Spinal cord (tissue), 10 donors: ENCODE results near the gene BANP. TPM values are rescaled to one million over a fixed set of nuclear protein-coding genes. Genes with fewer than 3 reads are reported as not detected.
"Not testable (repeated sequence)": the region's sequence is repeated elsewhere in the genome, so short reads cannot be mapped to it uniquely, and the experiment has no call there.

Source experiments
- DNase-seq, 6 donors: peaks; one replicate each; pipeline versions ENCODE4 v3.0.0 to v3.0.0-alpha.2; 2013 to 2015; ENCODE audit warnings: low spot score in 6 of 6, low read depth in 4 of 6
- H3K27ac ChIP-seq: one replicate; pipeline ENCODE4 v1.5.1; 2013; ENCODE audit warnings: low read depth, low read length, control low read depth
- H3K27me3 ChIP-seq: one replicate; pipeline ENCODE4 v1.6.1; 2013; ENCODE audit warnings: low read length; ENCODE audit not compliant: control insufficient read depth, insufficient read depth
- H3K36me3 ChIP-seq: one replicate; pipeline ENCODE4 v1.6.1; 2013; ENCODE audit warnings: low read length; ENCODE audit not compliant: control insufficient read depth, insufficient read depth
- H3K4me1 ChIP-seq: one replicate; pipeline ENCODE4 v1.6.1; 2013; ENCODE audit warnings: low read length; ENCODE audit not compliant: control insufficient read depth, insufficient read depth
- H3K4me3 ChIP-seq: one replicate; pipeline ENCODE4 v1.5.1; 2013; ENCODE audit warnings: low read depth, low read length, control low read depth
- H3K9me3 ChIP-seq: one replicate; pipeline ENCODE4 v1.6.1; 2013; ENCODE audit warnings: low read length; ENCODE audit not compliant: control insufficient read depth, insufficient read depth
- WGBS: methylation state at CpG from one replicate; pipeline ENCODE4 v1.1.5; 2013; ENCODE audit warnings: missing lambda C conversion rate; ENCODE audit not compliant: insufficient coverage; 5-methylcytosine and 5-hydroxymethylcytosine counted together
- polyA plus RNA-seq, 2 donors: library from polyadenylated mRNA; unstranded; fragments of 120-200 nt; gene quantifications; one replicate each; pipeline ENCODE4 v1.2.1, GENCODE V29; 2013; ENCODE audit not compliant: insufficient read length in 2 of 2
- total RNA-seq, 2 donors: library from RNA; depleted of rRNA in 1 of 2; stranded (reverse); fragments of 120-200 nt in 1 of 2; fragments of >200 nt in 1 of 2; gene quantifications; one replicate each; pipeline versions ENCODE4 v1.2.3 to v1.2.4, GENCODE V29; 2013 to 2014
- donor health status: healthy.

BANP gene
- total and polyA plus RNA-seq, 4 donors, result 17.2 to 27.0 (median 20.7) TPM

DNA sequence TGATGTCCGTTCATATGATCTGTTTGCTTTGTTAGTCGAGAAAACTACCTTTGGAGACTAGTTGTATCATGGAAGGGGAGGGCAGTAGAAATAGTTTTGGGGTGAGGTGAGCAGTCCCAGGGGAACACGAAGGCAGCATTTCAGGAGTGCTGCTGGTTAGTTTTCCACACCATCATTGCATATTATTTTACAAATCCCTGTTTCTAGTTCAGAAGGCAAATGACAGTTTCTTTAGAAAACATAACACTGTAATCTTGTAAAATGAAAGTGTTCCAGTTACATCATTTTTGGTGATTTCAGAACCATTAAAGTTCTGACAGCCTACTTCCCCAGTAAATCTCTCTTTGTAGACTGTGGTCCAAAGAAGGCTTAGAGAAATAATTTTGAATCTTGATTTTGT is 25.4 kb downstream of the BANP start:
- H3K9me3 ChIP-seq, result peaks cover 3% of the 10 kb centered on the region
- H3K4me3 ChIP-seq, result no peak overlapping the region
- DNase-seq, result no peak
- H3K36me3 ChIP-seq, result peaks cover 7% of the 10 kb centered on the region
- H3K27me3 ChIP-seq, result no peaks in the 10 kb centered on the region
- H3K27ac ChIP-seq, result no peak overlapping the region
- no peaks in the 10 kb centered on the region for H3K4me1 ChIP-seq
- WGBS, result no CpG with 5 or more reads among the region's 3 CpGs

DNA sequence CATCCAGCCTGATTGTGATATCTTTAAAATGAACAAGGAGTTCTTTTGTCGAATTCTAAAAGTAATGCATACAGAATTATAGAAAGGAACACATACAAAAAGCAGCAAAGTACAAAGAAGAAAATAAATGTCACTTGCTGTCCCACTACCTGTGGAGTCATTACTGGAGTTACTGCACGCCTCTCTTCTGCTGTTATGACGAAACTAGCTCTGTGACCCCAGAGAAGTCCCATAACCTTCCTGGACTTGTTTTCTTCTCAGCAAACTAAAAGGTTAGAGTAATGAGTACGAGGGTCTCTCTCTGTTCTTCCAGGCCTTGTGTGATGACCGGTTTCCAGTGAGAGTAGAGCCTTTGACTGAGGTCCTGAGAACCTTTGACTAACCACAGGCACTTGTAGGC is 26.9 kb downstream of the BANP start:
- Histone ChIP-seq H3K27me3 (no peaks in the 10 kb centered on the region), H3K36me3 (peaks cover 14% of the 10 kb centered on the region), H3K4me1 (no peaks in the 10 kb centered on the region)

DNA sequence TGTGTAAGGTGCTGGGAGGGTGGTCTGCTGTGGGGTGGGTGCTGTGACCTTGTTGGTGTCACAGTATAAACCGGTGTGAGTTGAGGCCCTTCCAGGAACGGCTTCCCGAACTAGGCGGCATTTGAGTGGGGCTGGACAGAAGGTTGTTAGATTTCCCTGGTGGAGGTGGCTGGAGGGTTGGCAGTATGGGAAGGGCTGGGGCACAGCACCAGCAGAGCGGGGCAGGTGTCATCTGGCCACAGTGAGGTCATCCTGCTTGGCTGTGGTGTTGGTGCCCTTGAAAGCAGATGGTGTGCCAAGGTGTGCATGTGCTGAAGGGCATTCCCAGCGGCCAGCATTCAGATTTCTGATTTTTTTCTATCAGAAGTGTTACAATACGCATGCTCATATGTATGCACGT is 28.1 kb downstream of the BANP start:
- 87% methylated on average over 4 of the region's 8 CpGs for WGBS

More for the DNA sequence above, 26.9 kb downstream of the BANP start:
- Histone ChIP-seq H3K4me3 (no peak overlapping the region), H3K9me3 (no peaks in the 10 kb centered on the region), H3K27ac (no peak overlapping the region)
- no peak for DNase-seq
- WGBS, result no CpG with 5 or more reads among the region's 5 CpGs

DNA sequence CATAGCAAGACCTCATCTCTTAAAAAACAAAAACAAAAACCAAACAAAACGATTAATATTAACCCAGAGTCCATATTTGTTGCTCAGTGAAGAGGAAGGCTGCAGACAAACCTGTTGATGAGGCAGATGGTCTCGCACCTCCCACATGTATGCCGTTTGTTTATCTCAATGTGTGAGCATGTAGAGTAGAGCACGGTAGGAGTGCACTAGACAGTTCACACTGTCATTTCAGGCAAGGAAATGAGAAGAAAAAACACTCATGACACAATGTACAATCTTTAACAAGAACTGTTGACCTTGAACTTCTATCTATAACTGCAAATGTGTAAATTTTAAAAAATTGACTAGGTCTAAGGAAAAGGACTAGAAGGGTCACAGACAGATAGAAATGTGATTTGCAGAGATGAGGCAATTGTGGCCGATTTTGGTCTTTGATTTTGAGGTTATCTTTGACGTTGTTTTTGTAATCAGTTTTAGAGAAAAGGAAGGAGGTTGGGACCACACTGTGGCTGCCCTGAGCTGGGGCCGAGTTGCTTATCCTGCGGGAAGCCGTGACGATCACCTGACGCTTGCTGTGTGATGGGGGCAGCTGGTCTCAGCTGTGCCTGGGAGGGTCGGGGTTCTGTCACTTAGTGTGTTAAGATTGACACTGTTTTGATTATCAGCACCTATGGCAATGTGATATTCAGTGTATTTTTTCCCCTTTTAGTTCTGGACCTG is 28.8 kb downstream of the BANP start:
- H3K27me3 ChIP-seq, DNase-seq, H3K9me3 ChIP-seq, H3K27ac ChIP-seq, H3K4me3 ChIP-seq, H3K4me1 ChIP-seq: not testable (repeated sequence)
- WGBS, result 89% methylated on average over 3 of the region's 12 CpGs
- peaks cover 22% of the 10 kb centered on the region for H3K36me3 ChIP-seq

More for the DNA sequence above, 28.1 kb downstream of the BANP start:
- Histone ChIP-seq H3K27ac (no peak overlapping the region), H3K27me3 (no peaks in the 10 kb centered on the region), H3K9me3 (no peaks in the 10 kb centered on the region), H3K36me3 (peaks cover 17% of the 10 kb centered on the region), H3K4me1 (no peaks in the 10 kb centered on the region), H3K4me3 (no peak overlapping the region)
- no peak for DNase-seq

DNA sequence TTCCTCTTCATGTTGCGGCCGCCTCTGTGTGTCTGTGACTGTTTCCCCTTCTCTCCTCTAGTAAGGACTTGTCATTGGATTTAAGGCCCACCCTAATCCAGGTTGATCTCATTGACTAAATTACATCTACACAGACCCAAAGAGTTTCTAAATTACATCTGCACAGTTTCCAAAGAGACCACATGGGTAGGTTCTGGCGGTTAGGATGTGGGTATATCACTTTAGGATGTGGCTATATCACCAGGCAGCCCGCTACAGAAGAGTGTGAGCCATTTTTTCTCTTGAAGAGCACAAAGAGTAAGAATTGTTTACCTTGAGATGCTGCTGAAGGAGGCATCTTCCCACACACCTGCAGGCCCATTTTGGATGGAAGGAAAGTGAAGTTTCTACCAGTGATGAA is 30.1 kb downstream of the BANP start:
- H3K9me3 ChIP-seq, H3K4me3 ChIP-seq, H3K27me3 ChIP-seq, H3K4me1 ChIP-seq, DNase-seq, H3K27ac ChIP-seq: not testable (repeated sequence)
- no CpG with 5 or more reads among the region's 4 CpGs for WGBS
- H3K36me3 ChIP-seq, result peaks cover 27% of the 10 kb centered on the region

DNA sequence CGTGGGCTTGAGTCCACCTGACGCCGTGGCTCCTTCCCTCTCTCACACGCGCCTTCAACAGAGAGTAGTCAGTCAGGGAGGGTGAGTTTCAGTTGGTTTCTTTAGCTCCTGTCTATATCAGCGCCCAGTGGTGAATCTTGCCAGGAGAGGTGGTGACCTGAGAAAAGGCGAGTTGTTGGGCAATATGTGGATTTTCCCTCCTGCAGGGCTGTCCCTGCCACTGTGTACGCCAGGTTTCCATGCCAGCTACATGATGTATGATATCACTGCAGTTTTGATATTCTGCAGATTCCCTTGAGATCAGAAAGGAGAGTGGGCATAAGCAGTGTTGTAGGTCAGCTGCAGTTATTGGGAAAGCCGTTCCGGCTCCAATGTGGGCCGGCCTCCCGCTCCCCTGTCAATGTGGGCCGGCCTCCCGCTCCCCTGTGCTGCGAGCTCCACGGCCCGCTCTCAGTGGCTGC is 31.4 kb downstream of the BANP start:
- peaks cover 29% of the 10 kb centered on the region for H3K36me3 ChIP-seq

DNA sequence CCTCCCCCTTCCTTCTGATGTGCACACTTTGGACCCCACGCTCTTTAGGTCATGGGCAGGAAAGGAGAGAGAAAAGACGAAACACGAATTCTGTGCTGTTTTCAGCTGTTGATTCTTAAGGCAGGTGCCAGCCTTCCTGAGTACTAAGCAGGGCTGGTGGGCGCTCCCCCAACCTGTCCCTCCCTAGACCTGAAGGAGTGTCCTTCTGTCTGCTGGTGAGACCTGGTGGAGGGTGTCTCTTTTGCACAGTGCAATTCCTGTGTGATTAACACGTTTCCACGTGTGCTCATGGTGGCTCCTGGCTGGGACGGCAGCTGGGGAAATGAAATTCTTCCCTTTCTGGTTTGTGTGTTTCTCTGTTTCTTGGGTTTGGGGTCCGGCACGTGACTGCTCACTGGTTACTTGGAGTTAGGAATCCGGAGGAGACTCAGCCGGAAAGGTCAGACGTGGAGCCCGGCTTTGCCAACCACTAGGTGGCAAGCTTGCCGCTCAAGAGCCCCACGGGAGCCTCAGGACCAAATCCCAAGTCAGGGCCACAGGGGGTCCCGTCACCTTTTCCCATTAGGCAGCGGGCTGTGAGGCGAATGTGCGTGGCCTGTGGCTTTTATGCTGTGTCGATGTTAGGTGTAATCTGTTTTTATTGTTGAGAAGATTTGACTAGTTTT is 32.0 kb downstream of the BANP start:
- H3K36me3 ChIP-seq, result peaks cover 29% of the 10 kb centered on the region
- H3K4me1 ChIP-seq, H3K27me3 ChIP-seq, H3K9me3 ChIP-seq, DNase-seq, H3K4me3 ChIP-seq, H3K27ac ChIP-seq: not testable (repeated sequence)
- 29% methylated on average over 6 of the region's 20 CpGs for WGBS

More for the DNA sequence above, 31.4 kb downstream of the BANP start:
- Histone ChIP-seq H3K4me1 (no peaks in the 10 kb centered on the region), H3K27ac (no peak overlapping the region), H3K27me3 (no peaks in the 10 kb centered on the region), H3K4me3 (no peak overlapping the region), H3K9me3 (no peaks in the 10 kb centered on the region)
- WGBS, result 85% methylated on average over 5 of the region's 17 CpGs
- no peak for DNase-seq

DNA sequence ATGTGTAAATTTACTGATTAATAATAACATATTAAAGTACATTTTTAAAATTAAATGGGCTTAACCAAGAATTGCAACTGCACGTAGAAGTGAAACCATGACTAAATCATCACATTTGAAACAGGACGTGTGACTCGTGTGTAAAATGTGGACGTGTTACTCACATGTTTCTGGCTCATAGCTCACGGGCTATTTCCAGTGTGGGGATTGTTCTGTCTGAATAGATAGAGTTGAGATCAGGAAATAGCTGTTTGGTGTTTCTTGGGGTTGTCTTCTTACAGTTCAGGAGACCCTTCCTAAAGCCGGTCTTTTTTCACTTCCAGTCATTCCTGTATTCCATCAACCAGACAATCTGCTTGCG is 32.5 kb downstream of the BANP start:
- H3K9me3 ChIP-seq, H3K4me1 ChIP-seq, H3K27me3 ChIP-seq, DNase-seq, H3K4me3 ChIP-seq, H3K27ac ChIP-seq: not testable (repeated sequence)
- WGBS, result no CpG with 5 or more reads among the region's 7 CpGs
- peaks cover 30% of the 10 kb centered on the region for H3K36me3 ChIP-seq

DNA sequence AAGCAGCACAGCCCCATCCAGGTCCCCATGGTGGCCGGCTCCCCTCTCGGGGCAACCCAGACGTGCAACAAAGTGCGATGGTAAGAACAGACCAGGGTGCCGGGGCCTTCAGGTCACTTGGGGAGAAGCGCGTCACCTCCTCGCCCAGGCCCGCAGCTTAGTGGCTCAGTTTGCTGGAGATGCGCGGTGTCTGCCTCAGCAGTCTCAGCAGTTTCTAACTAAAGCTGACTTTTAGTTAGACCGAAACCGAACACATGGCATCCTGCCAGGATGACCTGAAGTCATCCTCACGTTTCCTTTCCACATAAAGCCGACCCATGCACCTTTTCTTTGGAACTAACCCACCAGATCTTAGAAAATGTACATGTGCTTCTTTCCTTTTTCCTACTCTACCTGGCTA is 32.9 kb downstream of the BANP start:
- H3K36me3 ChIP-seq, result peaks cover 31% of the 10 kb centered on the region
- H3K27ac ChIP-seq, H3K4me1 ChIP-seq, H3K27me3 ChIP-seq, H3K4me3 ChIP-seq, DNase-seq, H3K9me3 ChIP-seq: not testable (repeated sequence)
- WGBS, result 94% methylated on average over 11 of the region's 15 CpGs
